GM21529 (cell line): ENCODE data around the gene ALOX5AP.

Experiments
- ATAC-seq: cut with Tn5 transposase; IDR thresholded peaks from one replicate; pipeline ENCODE4 v1.9.1; 2021; ENCODE audit not compliant: unreplicated experiment

Gene ALOX5AP

GRCh38 chr13:30792285-30793000, 57.1 kb downstream of the ALOX5AP start:
- no peak for ATAC-seq

GRCh38 chr13:30796132-30796572, 60.8 kb downstream of the ALOX5AP start:
- no peak for ATAC-seq

GRCh38 chr13:30796631-30797601, 61.6 kb downstream of the ALOX5AP start:
- no peak for ATAC-seq

GRCh38 chr13:30797847-30798535, 62.6 kb downstream of the ALOX5AP start:
- ATAC-seq, result no peak

DNA sequence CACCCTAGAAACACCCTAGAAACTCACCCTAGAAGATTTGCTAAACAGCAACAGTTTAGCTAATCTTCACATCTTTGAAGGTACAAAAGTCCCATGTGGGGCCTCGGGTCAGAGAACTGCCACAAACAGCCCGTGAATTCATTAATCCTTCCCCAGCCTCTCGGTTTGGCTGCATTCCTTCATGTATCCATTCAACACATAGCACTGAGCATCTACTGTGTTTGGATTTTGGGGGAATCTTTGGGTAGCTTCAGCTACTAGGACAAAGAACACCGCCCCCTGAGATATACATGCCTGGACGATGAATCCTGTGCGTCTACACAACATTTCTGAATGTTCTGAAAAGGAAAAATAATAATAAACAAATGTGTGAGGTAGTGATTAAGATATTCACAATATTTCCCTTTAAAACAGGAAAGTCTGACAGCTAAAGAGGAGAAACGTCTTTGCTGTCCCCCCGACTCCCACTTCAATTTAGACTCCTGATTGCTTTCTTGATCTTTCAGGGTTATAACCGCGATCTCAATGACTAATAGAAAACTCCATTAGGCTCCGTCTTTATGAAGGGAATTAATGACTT, 63.5 kb downstream of the ALOX5AP start:
- no peak for ATAC-seq

GRCh38 chr13:30799356-30799824, 64.0 kb downstream of the ALOX5AP start:
- ATAC-seq, result no peak

DNA sequence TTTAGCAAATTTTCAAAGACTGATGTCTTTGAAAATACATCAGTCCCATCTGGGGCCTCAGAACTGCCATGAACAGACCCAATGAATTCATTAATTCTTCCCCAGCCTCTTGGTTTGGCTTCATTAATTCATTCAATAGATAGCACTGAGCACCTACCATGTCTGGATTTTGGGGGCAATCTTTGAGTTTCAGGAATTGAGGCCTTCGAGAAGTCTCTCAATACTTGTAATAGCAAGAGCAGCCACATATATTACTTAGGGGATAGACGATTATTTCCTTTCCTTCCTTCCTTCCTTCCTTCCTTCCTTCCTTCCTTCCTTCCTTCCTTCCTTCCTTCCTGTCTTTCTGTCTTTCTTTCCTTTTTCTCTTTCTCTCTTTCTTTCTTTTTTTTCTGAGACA, 64.8 kb downstream of the ALOX5AP start:
- ATAC-seq, result no peak

GRCh38 chr13:30802501-30802900, 67.2 kb downstream of the ALOX5AP start:
- ATAC-seq, result no peak

DNA sequence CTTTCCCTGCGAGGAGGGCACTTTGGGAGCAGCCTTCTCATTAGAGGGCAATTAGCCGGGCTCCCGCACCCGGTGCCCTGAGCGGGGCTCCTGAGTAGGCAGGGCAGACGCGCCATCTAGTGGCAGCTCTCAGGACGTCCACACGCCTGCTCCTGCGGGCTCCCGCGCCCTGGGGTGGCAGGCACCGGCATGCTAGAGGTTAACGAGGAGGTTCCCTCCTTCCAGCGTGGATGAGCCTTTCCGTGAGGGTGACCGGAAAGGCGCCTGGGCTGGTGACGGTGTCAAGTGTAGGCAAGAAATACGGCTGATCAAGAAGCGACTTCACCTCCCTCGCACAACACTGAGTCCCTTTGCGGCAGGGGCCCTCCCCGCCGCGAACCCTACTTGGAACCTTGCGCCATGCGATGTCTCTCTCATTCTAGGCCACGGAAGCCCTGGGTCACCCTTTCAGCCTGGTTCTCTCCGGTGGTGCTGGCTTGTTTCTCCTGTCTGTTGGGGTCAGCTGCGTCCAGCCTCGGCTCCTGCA, 67.7 kb downstream of the ALOX5AP start:
- ATAC-seq, result peak; percentile 94

GRCh38 chr13:30803749-30804148, 68.4 kb downstream of the ALOX5AP start:
- ATAC-seq, result no peak

GRCh38 chr13:30804474-30804873, 69.1 kb downstream of the ALOX5AP start:
- no peak for ATAC-seq

GRCh38 chr13:30805132-30805537, 69.8 kb downstream of the ALOX5AP start:
- no peak for ATAC-seq

DNA sequence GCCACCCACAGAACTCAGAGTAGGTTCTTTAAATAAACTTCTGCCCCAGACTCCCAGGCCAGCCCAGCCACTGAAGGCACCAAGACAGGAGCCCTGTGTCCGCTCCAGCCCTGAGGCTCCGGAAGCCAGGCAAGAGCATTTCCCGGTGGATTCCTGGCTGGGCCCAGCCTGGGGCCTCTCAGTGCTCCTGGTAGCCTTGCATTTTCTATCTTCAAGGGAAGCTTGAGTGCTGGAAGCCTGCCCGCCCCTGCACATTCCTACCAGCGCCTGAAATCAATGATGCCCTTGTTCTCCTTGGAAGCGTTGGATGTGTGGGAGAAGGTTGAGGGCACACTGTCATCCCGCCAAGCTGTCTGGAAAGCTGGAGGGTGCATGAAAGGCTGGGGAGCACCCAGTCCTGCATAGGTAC, 70.3 kb downstream of the ALOX5AP start:
- no peak for ATAC-seq

- no peak for ATAC-seq
Measured at GRCh38 chr13:30806784-30807183, 71.4 kb downstream of the ALOX5AP start.

DNA sequence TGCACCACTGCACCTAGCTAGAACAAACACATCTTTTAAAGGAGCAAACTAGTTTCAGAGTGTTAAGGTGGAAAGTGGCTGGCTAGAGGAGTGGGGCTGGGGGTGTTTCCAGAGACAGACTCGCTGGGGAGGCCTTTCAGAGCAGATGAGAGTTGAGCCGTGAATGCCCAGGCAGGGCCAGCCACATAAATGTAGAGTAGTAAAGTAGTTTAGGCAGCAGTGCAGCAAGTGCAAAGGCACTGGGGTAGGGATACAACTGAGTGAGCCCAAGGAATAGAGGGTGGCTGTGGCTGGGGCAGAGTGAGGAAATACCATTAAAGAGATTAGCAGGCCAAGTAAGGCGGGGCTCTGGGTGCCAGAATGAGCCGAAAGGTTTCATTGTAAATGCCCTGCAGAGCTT, 72.0 kb downstream of the ALOX5AP start:
- no peak for ATAC-seq

- ATAC-seq, result no peak
Measured at GRCh38 chr13:30808600-30808999, 73.3 kb downstream of the ALOX5AP start.

DNA sequence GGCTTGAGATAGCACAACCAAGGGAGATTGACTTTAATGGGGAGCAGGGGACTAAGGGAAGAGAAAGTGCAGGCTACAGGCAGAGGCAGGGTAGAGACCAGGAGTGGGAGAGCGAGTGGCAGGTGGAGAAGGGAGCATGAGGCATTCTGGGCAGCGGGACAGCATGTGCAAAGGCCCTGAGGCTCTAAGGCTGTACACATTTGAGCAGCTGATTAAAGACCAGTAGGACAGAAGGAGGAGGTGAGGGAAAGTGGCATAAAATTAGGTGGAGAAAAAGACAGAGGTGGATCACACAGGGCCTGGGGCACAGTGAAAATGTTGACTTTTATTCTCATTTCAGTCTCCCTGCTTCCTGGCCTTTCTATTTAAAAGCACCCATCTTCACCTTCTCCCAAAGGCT, 74.4 kb downstream of the ALOX5AP start:
- ATAC-seq, result no peak

DNA sequence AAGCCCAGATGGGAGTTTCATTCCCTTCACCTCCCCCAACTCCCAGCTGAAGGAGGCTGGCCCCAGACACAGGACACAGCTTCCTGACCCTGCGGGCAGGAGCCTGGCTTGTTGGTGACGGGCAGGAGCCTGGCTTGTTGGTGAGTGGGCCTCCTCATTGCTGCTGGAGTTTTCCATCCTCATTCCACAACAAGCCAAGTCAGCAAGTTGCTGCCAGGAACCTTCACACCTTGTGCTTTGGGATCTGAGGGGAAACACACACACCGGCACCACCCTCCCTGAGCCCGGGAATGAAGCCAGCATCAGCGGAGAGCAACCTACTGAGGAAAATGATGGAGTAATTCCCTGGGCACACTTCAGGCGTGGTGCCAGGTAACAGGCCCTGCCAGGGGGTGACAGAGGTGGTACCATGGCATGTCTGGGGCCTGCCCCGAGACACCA, 74.9 kb downstream of the ALOX5AP start:
- no peak for ATAC-seq

- ATAC-seq, result no peak
Measured at GRCh38 chr13:30810801-30811200, 75.5 kb downstream of the ALOX5AP start.
